ENCODE data around the gene GTSF1L. TPM values are rescaled to one million over a fixed set of nuclear protein-coding genes. Genes with fewer than 3 reads are reported as not detected.

GTSF1L gene
- total and polyA plus RNA-seq, 2 of the 4 experiments (the other 2 are of a cell fraction): not detected

- H2BK120ac ChIP-seq (ENCODE audit: low read depth, low read length): no peak overlapping the region
- H3K9ac ChIP-seq (ENCODE audit: low read depth, low read length): no peak overlapping the region
- WGBS, 2 experiments (ENCODE audit: extremely low coverage in 2 of 2, insufficient read length in 1 of 2): 93% methylated on average over 6 of the region's 15 CpGs; no CpG with 5 or more reads in 1 of the 2 experiments
- no peak overlapping the region for H3K4ac ChIP-seq (ENCODE audit: low read depth, low read length)
- H2AK9ac ChIP-seq (replicated peaks; ENCODE audit: low read depth, low read length, poor library complexity): peak overlapping the region; percentile 12
- H3K27me3 ChIP-seq (ENCODE audit: control insufficient read depth, insufficient read depth, low read length): no peaks in the 10 kb centered on the region
- no peak overlapping the region for H3K4me3 ChIP-seq (ENCODE audit: insufficient read depth, low read depth, low read length)
- H4K91ac ChIP-seq (ENCODE audit: insufficient read depth, low read depth, low read length): no peak overlapping the region
- H3K36me3 ChIP-seq (ENCODE audit: control insufficient read depth, insufficient read depth, low read length): no peaks in the 10 kb centered on the region
- no peak overlapping the region for H3K23ac ChIP-seq (ENCODE audit: low read depth, low read length)
- no peak overlapping the region for H3K27ac ChIP-seq (ENCODE audit: insufficient read depth, low read length)
- H3K9me3 ChIP-seq (ENCODE audit: control insufficient read depth, insufficient read depth, low read length): no peaks in the 10 kb centered on the region
- no peaks in the 10 kb centered on the region for H3K4me1 ChIP-seq (ENCODE audit: control insufficient read depth, insufficient read depth, low read length)
- dilution Hi-C loops (cut with HindIII; ENCODE audit: low sequenced_read_pairs, unreplicated experiment): no loop called here
- no peaks in the 10 kb centered on the region for H3K9me1 ChIP-seq (ENCODE audit: insufficient read depth, low read length)
- BruUV-seq (replicated peaks): no TSS peak
- ATAC-seq (ENCODE audit: low read depth): no peak
- TF ChIP-seq RCOR1 (IDR thresholded peaks at IDR 0.05; ENCODE audit: insufficient replicate concordance, low read length) (no peak), USF2 (IDR thresholded peaks at IDR 0.05; ENCODE audit: low read depth, low read length) (no peak), FOS (IDR thresholded peaks at IDR 0.05; ENCODE audit: low read depth, low read length) (no peak), CTCF (conservative IDR thresholded peaks at IDR 0.05; ENCODE audit: low read depth, low read length) (no peak), NFE2L2 (IDR thresholded peaks at IDR 0.05; ENCODE audit: low read depth, low read length) (no peak), MAZ (IDR thresholded peaks at IDR 0.05; ENCODE audit: borderline replicate concordance, low read depth, low read length) (no peak), RFX5 (IDR thresholded peaks at IDR 0.05; ENCODE audit: low read depth, low read length) (no peak), SMC3 (IDR thresholded peaks at IDR 0.05; ENCODE audit: low read depth, low read length) (no peak), CEBPB (IDR thresholded peaks at IDR 0.05; ENCODE audit: low read depth, low read length) (no peak), CHD1 (IDR thresholded peaks at IDR 0.05; ENCODE audit: low read depth, low read length) (no peak), POLR2A (IDR thresholded peaks at IDR 0.05; ENCODE audit: low read depth, low read length) (no peak), BHLHE40 (IDR thresholded peaks at IDR 0.05; ENCODE audit: low read depth, low read length) (no peak), MXI1 (IDR thresholded peaks at IDR 0.05; ENCODE audit: borderline replicate concordance, low read depth, low read length) (no peak), RAD21 (IDR thresholded peaks at IDR 0.05; ENCODE audit: low read length) (no peak), ELK1 (IDR thresholded peaks at IDR 0.05; ENCODE audit: borderline replicate concordance, low read depth, low read length) (no peak), MAFK (IDR thresholded peaks at IDR 0.05; ENCODE audit: low read depth, low read length) (no peak)
- H2BK5ac ChIP-seq (ENCODE audit: low read depth, low read length, poor library complexity, severe bottlenecking): no peak overlapping the region
- H3K4me2 ChIP-seq (ENCODE audit: low read depth, low read length): no peak overlapping the region
- H2AK5ac ChIP-seq (ENCODE audit: low read depth, low read length): no peak overlapping the region
- CTCF ChIA-PET: interaction anchor here (0.6 kb wide), 1 partner anchor 1902 kb away, joined by 5 read pairs; no protein-coding TSS in a partner anchor
- no peak overlapping the region for H3K18ac ChIP-seq (ENCODE audit: low read depth, low read length)
- DNase-seq: no peak
- H4K20me1 ChIP-seq (ENCODE audit: insufficient read depth, low read length): no peaks in the 10 kb centered on the region
- H2AFZ ChIP-seq (replicated peaks; ENCODE audit: low read length, poor library complexity): no peak overlapping the region
- no peak overlapping the region for H2BK20ac ChIP-seq (ENCODE audit: low read depth, low read length)
- H3K79me1 ChIP-seq (ENCODE audit: low read depth in 1 of 2, low read length in 2 of 2): no peaks in the 10 kb centered on the region
- no peak overlapping the region for H2BK15ac ChIP-seq (ENCODE audit: low read depth, low read length)
- H4K8ac ChIP-seq (ENCODE audit: low read depth in 2 of 2, low read length in 2 of 2): no peak overlapping the region
- no peak overlapping the region for H3K56ac ChIP-seq (ENCODE audit: extremely low read depth, insufficient read depth, low read length)
- in situ Hi-C loops (cut with MboI; ENCODE audit: low sequenced_read_pairs): no loop called here
- POLR2A ChIA-PET (ENCODE audit: unreplicated experiment): interaction anchor here (0.5 kb wide), 1 partner anchor 217 kb away, joined by 4 read pairs; no protein-coding TSS in a partner anchor
- no peak overlapping the region for H3K14ac ChIP-seq (replicated peaks; ENCODE audit: low read depth, low read length)
- no peak overlapping the region for H4K5ac ChIP-seq (ENCODE audit: low read depth, low read length)
- intact Hi-C loops (cut with micrococcal nuclease): no loop called here
Observed at GRCh38 chr20:43711098-43711654, 15.6 kb downstream of the GTSF1L start.

All from IMR-90 (cell line).